ENCODE results near the gene CDH13.

DNA sequence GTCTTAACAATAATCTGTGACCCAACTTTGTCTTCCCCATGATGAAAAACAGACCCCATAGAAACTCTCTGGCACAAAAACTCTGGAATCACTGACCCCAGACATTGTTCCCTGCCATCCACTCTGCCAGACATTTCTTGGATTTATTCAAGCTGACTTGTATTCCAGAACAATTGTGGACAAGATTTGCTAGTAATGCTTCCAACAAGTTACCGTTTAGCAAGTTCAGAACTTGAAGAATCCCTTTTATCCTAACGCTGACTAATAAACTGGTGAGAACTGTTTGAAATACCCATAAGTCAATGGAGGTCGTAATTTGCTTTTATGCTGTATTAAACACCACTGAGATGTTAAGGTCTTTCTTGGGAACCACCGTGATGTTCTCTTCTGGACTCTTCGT, 1191.5 kb downstream of the CDH13 start:
- TF ChIP-seq, protein P1, sequence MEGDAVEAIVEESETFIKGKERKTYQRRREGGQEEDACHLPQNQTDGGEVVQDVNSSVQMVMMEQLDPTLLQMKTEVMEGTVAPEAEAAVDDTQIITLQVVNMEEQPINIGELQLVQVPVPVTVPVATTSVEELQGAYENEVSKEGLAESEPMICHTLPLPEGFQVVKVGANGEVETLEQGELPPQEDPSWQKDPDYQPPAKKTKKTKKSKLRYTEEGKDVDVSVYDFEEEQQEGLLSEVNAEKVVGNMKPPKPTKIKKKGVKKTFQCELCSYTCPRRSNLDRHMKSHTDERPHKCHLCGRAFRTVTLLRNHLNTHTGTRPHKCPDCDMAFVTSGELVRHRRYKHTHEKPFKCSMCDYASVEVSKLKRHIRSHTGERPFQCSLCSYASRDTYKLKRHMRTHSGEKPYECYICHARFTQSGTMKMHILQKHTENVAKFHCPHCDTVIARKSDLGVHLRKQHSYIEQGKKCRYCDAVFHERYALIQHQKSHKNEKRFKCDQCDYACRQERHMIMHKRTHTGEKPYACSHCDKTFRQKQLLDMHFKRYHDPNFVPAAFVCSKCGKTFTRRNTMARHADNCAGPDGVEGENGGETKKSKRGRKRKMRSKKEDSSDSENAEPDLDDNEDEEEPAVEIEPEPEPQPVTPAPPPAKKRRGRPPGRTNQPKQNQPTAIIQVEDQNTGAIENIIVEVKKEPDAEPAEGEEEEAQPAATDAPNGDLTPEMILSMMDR (IDR thresholded peaks at IDR 0.05), result no peak
- no peak for TF ChIP-seq POLR2A (IDR thresholded peaks at IDR 0.05)
- no peak for TF ChIP-seq EP300 (IDR thresholded peaks at IDR 0.05)
